ENCODE results near the gene TMSB10.

TMSB10 gene

GRCh38 chr2:84880395-84880644, 25.1 kb upstream of the TMSB10 start:
- H3K4me3 ChIP-seq (replicated peaks; ENCODE audit: low read depth, low read length), result peak overlapping the region; percentile 47
- no peak for TF ChIP-seq CTCF (IDR thresholded peaks at IDR 0.05; ENCODE audit: low read depth, low read length, missing control alignments)
- DNase-seq (ENCODE audit: extremely low read depth, low read depth), result no peak

GRCh38 chr2:84880645-84881521, 24.6 kb upstream of the TMSB10 start, which contains the start of gene TRABD2A:
TSS of gene TRABD2A (minus strand) at chr2:84881084. CDS start at chr2:84881039, 45 bp downstream.
- TF ChIP-seq CTCF (IDR thresholded peaks at IDR 0.05; ENCODE audit: low read depth, low read length, missing control alignments), result no peak
- DNase-seq (ENCODE audit: extremely low read depth, low read depth), result no peak

GRCh38 chr2:84881581-84882413, 23.7 kb upstream of the TMSB10 start:
- peak; percentile 85 for TF ChIP-seq CTCF (IDR thresholded peaks at IDR 0.05; ENCODE audit: low read depth, low read length, missing control alignments)
- H3K4me3 ChIP-seq (replicated peaks; ENCODE audit: low read depth, low read length), result peak overlapping the region; percentile 47
- peak; percentile 59 for DNase-seq (ENCODE audit: extremely low read depth, low read depth)

More at GRCh38 chr2:84880645-84881521, 24.6 kb upstream of the TMSB10 start, which contains the start of gene TRABD2A:
- peak within 1 kb of the TSS; percentile 47 for H3K4me3 ChIP-seq (replicated peaks; ENCODE audit: low read depth, low read length)

- no peak overlapping the region for H3K4me3 ChIP-seq (replicated peaks; ENCODE audit: low read depth, low read length)
- TF ChIP-seq CTCF (IDR thresholded peaks at IDR 0.05; ENCODE audit: low read depth, low read length, missing control alignments), result no peak
- no peak for DNase-seq (ENCODE audit: extremely low read depth, low read depth)
These were observed 23.1 kb upstream of the TMSB10 start for GRCh38 chr2:84882414-84882738.

- H3K4me3 ChIP-seq (replicated peaks; ENCODE audit: low read depth, low read length), result no peak overlapping the region
- no peak for TF ChIP-seq CTCF (IDR thresholded peaks at IDR 0.05; ENCODE audit: low read depth, low read length, missing control alignments)
- DNase-seq (ENCODE audit: extremely low read depth, low read depth), result no peak
These were observed 22.5 kb upstream of the TMSB10 start for GRCh38 chr2:84882775-84883550.

- no peak overlapping the region for H3K4me3 ChIP-seq (replicated peaks; ENCODE audit: low read depth, low read length)
- no peak for TF ChIP-seq CTCF (IDR thresholded peaks at IDR 0.05; ENCODE audit: low read depth, low read length, missing control alignments)
- DNase-seq (ENCODE audit: extremely low read depth, low read depth), result no peak
These were observed 21.0 kb upstream of the TMSB10 start for GRCh38 chr2:84884449-84884848.

All from HFF-Myc (cell line).